ENCODE measurements around the gene SDK1.

- TF ChIP-seq REST (IDR thresholded peaks at IDR 0.05; ENCODE audit: unreplicated experiment) (no peak), CTCF (conservative IDR thresholded peaks at IDR 0.05; ENCODE audit: low read depth in 2 of 2) (no peak), ZNF331 (CRISPR knock-in tag; IDR thresholded peaks at IDR 0.05; ENCODE audit: low read depth) (no peak), EZH2 (IDR thresholded peaks at IDR 0.05; ENCODE audit: low read depth, unreplicated experiment) (no peak), POLR2AphosphoS5 (IDR thresholded peaks at IDR 0.05; ENCODE audit: low read depth) (no peak), EZH2phosphoT487 (IDR thresholded peaks at IDR 0.05; ENCODE audit: unreplicated experiment) (no peak)
Observed at GRCh38 chr7:3431306-3431705, 130.3 kb downstream of the SDK1 start.

Measured in GM23338 (cell line).